H9 (cell line): ENCODE results near the gene EPHA4. TPM values are rescaled to one million over a fixed set of nuclear protein-coding genes. Genes with fewer than 3 reads are reported as not detected.

Experiments
- DNase-seq: peaks from one replicate; pipeline ENCODE4 v3.0.0-alpha.2; 2017
- H2AFZ ChIP-seq: one replicate; pipeline ENCODE4 v1.6.1; 2013; ENCODE audit warnings: mild to moderate bottlenecking, low read length, control low read depth, moderate library complexity
- H2AK5ac ChIP-seq: 2 replicates; pipeline ENCODE4 v1.6.1; 2013; ENCODE audit warnings: low read length, control low read depth, mixed read lengths; ENCODE audit not compliant: insufficient read length
- H2BK120ac ChIP-seq: one replicate; pipeline ENCODE4 v1.6.1; 2013; ENCODE audit warnings: low read depth, mild to moderate bottlenecking, low read length, control low read depth, inconsistent platforms; ENCODE audit not compliant: poor library complexity, severe bottlenecking
- H2BK12ac ChIP-seq: 2 replicates; pipeline ENCODE4 v1.6.1; 2013; ENCODE audit warnings: low read length, control low read depth, mixed read lengths, low read depth; ENCODE audit not compliant: insufficient read length
- H2BK15ac ChIP-seq: 2 replicates; pipeline ENCODE4 v1.6.1; 2013; ENCODE audit warnings: low read depth, low read length, control low read depth
- H2BK20ac ChIP-seq: one replicate; pipeline ENCODE4 v1.6.1; 2013; ENCODE audit warnings: low read depth, mild to moderate bottlenecking, low read length, control low read depth, inconsistent platforms; ENCODE audit not compliant: poor library complexity, severe bottlenecking
- H2BK5ac ChIP-seq: 2 replicates; pipeline ENCODE4 v1.6.1; 2013; ENCODE audit warnings: low read length, control low read depth, mixed read lengths; ENCODE audit not compliant: insufficient read length
- H3K14ac ChIP-seq: 2 replicates; pipeline ENCODE4 v1.6.1; 2013; ENCODE audit warnings: low read length, control low read depth; ENCODE audit not compliant: insufficient read depth
- H3K18ac ChIP-seq: 2 replicates; pipeline ENCODE4 v1.6.1; 2013; ENCODE audit warnings: low read depth, mild to moderate bottlenecking, mixed read lengths, low read length, control low read depth; ENCODE audit not compliant: insufficient read length
- H3K23ac ChIP-seq: 2 replicates; pipeline ENCODE4 v1.6.1; 2013; ENCODE audit warnings: low read length, control low read depth, mixed read lengths, low read depth; ENCODE audit not compliant: insufficient read length
- H3K23me2 ChIP-seq: 2 replicates; pipeline ENCODE4 v1.6.1; 2013; ENCODE audit warnings: low read depth, mild to moderate bottlenecking, mixed read lengths, low read length, control low read depth; ENCODE audit not compliant: insufficient read length, poor library complexity, severe bottlenecking
- H3K27ac ChIP-seq: 2 replicates; pipeline ENCODE4 v1.5.1; 2013; ENCODE audit warnings: low read length, control low read depth, mixed read lengths, low read depth; ENCODE audit not compliant: insufficient read length
- H3K27me3 ChIP-seq: 2 replicates; pipeline ENCODE4 v1.6.1; 2013; ENCODE audit warnings: low read length, control low read depth, inconsistent platforms; ENCODE audit not compliant: insufficient read depth
- H3K4ac ChIP-seq: 2 replicates; pipeline ENCODE4 v1.6.1; 2013; ENCODE audit warnings: low read depth, mild to moderate bottlenecking, control low read depth, inconsistent platforms, low read length, moderate library complexity
- H3K4me1 ChIP-seq: 2 replicates; pipeline ENCODE4 v1.6.1; 2013; ENCODE audit warnings: low read length, control low read depth, inconsistent platforms; ENCODE audit not compliant: insufficient read depth
- H3K4me2 ChIP-seq: 2 replicates; pipeline ENCODE4 v1.6.1; 2013; ENCODE audit warnings: low read length, control low read depth, mixed read lengths; ENCODE audit not compliant: insufficient read length, insufficient read depth
- H3K56ac ChIP-seq: 2 replicates; pipeline ENCODE4 v1.6.1; 2013; ENCODE audit warnings: low read depth, mild to moderate bottlenecking, mixed read lengths, low read length, control low read depth; ENCODE audit not compliant: insufficient read length
- H3K79me1 ChIP-seq: 2 replicates; pipeline ENCODE4 v1.6.1; 2013; ENCODE audit warnings: low read depth, mild to moderate bottlenecking, moderate library complexity, low read length, control low read depth, inconsistent platforms; ENCODE audit not compliant: insufficient read depth, poor library complexity, severe bottlenecking
- H3K79me2 ChIP-seq: 2 replicates; pipeline ENCODE4 v1.6.1; 2013; ENCODE audit warnings: low read length, control low read depth, inconsistent platforms; ENCODE audit not compliant: insufficient read depth
- H3K9ac ChIP-seq: 2 replicates; pipeline ENCODE4 v1.6.1; 2013; ENCODE audit warnings: low read length, control low read depth, mixed read lengths; ENCODE audit not compliant: insufficient read length; ENCODE audit errors: extremely low read depth
- H3K9me3 ChIP-seq: one replicate; pipeline ENCODE4 v1.6.1; 2013; ENCODE audit warnings: low read depth, low read length, inconsistent platforms; ENCODE audit not compliant: control insufficient read depth
- H3T11ph ChIP-seq: one replicate; pipeline ENCODE4 v1.6.1; 2013; ENCODE audit warnings: mild to moderate bottlenecking, low read length, control low read depth, inconsistent platforms
- H4K20me1 ChIP-seq: one replicate; pipeline ENCODE4 v1.6.1; 2013; ENCODE audit not compliant: control insufficient read depth, insufficient read length, insufficient read depth
- H4K5ac ChIP-seq: 2 replicates; pipeline ENCODE4 v1.6.1; 2013; ENCODE audit warnings: low read depth, mild to moderate bottlenecking, mixed read lengths, low read length, control low read depth; ENCODE audit not compliant: insufficient read length
- H4K8ac ChIP-seq: replicated peaks from 2 replicates; pipeline ENCODE4 v1.6.1; 2013; ENCODE audit warnings: low read length, control low read depth, mixed read lengths, low read depth; ENCODE audit not compliant: insufficient read length
- H4K91ac ChIP-seq: 2 replicates; pipeline ENCODE4 v1.6.1; 2013; ENCODE audit warnings: low read depth, mild to moderate bottlenecking, moderate library complexity, mixed read lengths, low read length, control low read depth; ENCODE audit not compliant: insufficient read length
- H3K27ac Mint-ChIP-seq, 3 experiments: 2 replicates in 2 of 3; 3 replicates in 1 of 3; pipeline ENCODE4 v1.8.0; 2020 to 2021; ENCODE audit warnings: mixed read lengths in 3 of 3, mild to moderate bottlenecking in 1 of 3, moderate library complexity in 1 of 3
- H3K27me3 Mint-ChIP-seq: 2 replicates; pipeline ENCODE4 v1.8.0; 2021; ENCODE audit warnings: low read depth, mild to moderate bottlenecking, moderate library complexity, mixed read lengths
- H3K36me3 Mint-ChIP-seq, 3 experiments: 2 replicates in 2 of 3; 3 replicates in 1 of 3; pipeline ENCODE4 v1.8.0; 2020 to 2021; ENCODE audit warnings: low read depth in 3 of 3, mixed read lengths in 3 of 3; ENCODE audit not compliant: insufficient read depth in 1 of 3
- H3K4me1 Mint-ChIP-seq, 2 experiments: 2 replicates each; pipeline ENCODE4 v1.8.0; 2020; ENCODE audit warnings: mixed read lengths in 2 of 2
- H3K4me3 Mint-ChIP-seq, 2 experiments: 2 replicates in 1 of 2; 3 replicates in 1 of 2; pipeline ENCODE4 v1.8.0; 2020 to 2021; ENCODE audit warnings: mild to moderate bottlenecking in 2 of 2, mixed read lengths in 2 of 2, moderate library complexity in 1 of 2
- H3K9me3 Mint-ChIP-seq, 2 experiments: 2 replicates in 1 of 2; 3 replicates in 1 of 2; pipeline ENCODE4 v1.8.0; 2020; ENCODE audit warnings: mild to moderate bottlenecking in 2 of 2, mixed read lengths in 2 of 2, moderate library complexity in 1 of 2
- CTCF ChIP-seq: fragments of 200-600 bp; sonication (generic); conservative IDR thresholded peaks from 3 replicates; pipeline ENCODE4 v1.8.0; 2021; ENCODE audit warnings: antibody characterized with exemption, mild to moderate bottlenecking
- WGBS: extraction: QIAGEN DNeasy Blood & Tissue Kit; methylation state at CpG from one replicate; pipeline ENCODE4 v1.1.7; 2013; ENCODE audit warnings: missing lambda C conversion rate, low lambda C conversion rate, mixed read lengths; ENCODE audit not compliant: insufficient read length; ENCODE audit errors: extremely low coverage; 5-methylcytosine and 5-hydroxymethylcytosine counted together
- total RNA-seq: library from RNA; stranded (reverse); gene quantifications from 2 replicates; pipeline ENCODE4 v1.2.1, GENCODE V29; 2021

EPHA4 gene
- total RNA-seq, 1 experiment from 2014 or later, result 25.1 TPM

- no peak overlapping the region for H2BK5ac ChIP-seq
- no peak overlapping the region for H3K56ac ChIP-seq
- Mint-ChIP-seq H3K4me1 (peaks cover 15% of the 10 kb centered on the region in 2 experiments), H3K9me3 (no peaks in the 10 kb centered on the region), H3K27ac (no peak overlapping the region), H3K4me3 (no peak overlapping the region), H3K27me3 (no peaks in the 10 kb centered on the region), H3K36me3 (peaks cover 0 to 14% (median 0%) of the 10 kb centered on the region in 3 experiments; a peak in 2 of 7 replicates)
- no peak for TF ChIP-seq CTCF
- no peak overlapping the region for H4K5ac ChIP-seq
- H3K23me2 ChIP-seq, result no peaks in the 10 kb centered on the region
- no peaks in the 10 kb centered on the region for H3K27me3 ChIP-seq
- H4K8ac ChIP-seq, result no peak overlapping the region
- H2AK5ac ChIP-seq, result no peak overlapping the region
- no peak overlapping the region for H2AFZ ChIP-seq
- no peak overlapping the region for H3K4ac ChIP-seq
- H3K27ac ChIP-seq, result no peak overlapping the region
- H3K4me1 ChIP-seq, result peaks cover 3% of the 10 kb centered on the region; the same call in 1 of the 2 replicates
- H3K9ac ChIP-seq, result no peak overlapping the region
- no peaks in the 10 kb centered on the region for H3K79me2 ChIP-seq
- no peak overlapping the region for H3K14ac ChIP-seq
- no CpG with 5 or more reads among the region's 12 CpGs for WGBS
- no peak overlapping the region for H2BK15ac ChIP-seq
- H2BK120ac ChIP-seq, result no peak overlapping the region
- H3K79me1 ChIP-seq, result no peaks in the 10 kb centered on the region
- H3T11ph ChIP-seq, result no peak overlapping the region
- no peak overlapping the region for H2BK20ac ChIP-seq
- no peak for DNase-seq
- no peak overlapping the region for H3K18ac ChIP-seq
- H2BK12ac ChIP-seq, result no peak overlapping the region
- no peak overlapping the region for H4K91ac ChIP-seq
- no peaks in the 10 kb centered on the region for H3K9me3 ChIP-seq
- no peak overlapping the region for H3K4me2 ChIP-seq
- no peak overlapping the region for H3K23ac ChIP-seq
- no peaks in the 10 kb centered on the region for H4K20me1 ChIP-seq
These were observed 89.2 kb downstream of the EPHA4 start for GRCh38 chr2:221482666-221483455.
